HG02870 (cell line): ENCODE measurements around the gene ALAS1.

Source experiments
- ATAC-seq: cut with Tn5 transposase; IDR thresholded peaks from one replicate; pipeline ENCODE4 v1.9.1; 2021; ENCODE audit warnings: mild to moderate bottlenecking, moderate library complexity; ENCODE audit not compliant: unreplicated experiment

ALAS1 gene

DNA sequence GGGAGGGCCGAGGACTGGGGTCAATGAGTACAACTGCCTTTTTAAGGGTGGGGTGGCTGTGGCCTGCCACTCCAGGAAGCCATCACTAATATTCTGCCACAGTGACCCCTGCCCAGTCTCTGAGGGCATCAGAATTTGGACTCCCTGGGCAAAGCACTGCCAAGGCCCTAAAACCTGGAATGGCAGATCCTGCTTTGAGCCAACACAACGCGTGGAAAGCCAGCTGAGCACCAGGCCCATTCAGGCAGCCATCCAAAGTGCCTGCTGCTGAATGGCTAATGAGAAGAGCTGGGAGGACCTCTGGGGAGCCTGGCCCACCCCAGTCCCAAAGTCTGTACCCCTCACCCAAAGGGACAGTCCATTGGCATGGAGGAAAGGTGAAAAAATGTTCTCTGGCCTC is 36.0 kb downstream of the ALAS1 start:
- ATAC-seq, result no peak

GRCh38 chr3:52234516-52235447 is 36.8 kb downstream of the ALAS1 start:
- ATAC-seq, result no peak

DNA sequence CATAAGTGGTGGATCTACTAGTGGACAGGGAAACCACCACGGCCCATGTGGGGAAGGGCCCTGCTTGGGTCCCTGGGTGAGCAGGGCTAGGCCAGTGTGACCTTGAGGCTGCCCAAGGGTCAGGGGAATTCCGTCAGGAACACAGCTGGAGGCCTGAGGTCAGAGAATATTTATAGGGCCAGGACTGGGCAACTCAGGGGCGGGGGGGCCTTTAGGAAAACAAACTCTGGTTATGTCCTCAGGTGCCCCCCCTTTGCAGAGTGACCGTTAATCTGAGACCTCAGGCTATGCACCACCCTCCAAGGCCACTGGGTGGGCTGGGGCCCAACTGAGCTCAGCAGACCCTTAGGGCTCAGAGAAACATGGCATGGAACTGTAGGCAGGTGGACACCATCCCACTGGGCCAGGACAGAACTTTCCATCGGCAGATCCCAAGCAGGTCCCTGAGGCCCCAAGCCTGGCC is 38.5 kb downstream of the ALAS1 start:
- ATAC-seq, result no peak

GRCh38 chr3:52237006-52237656 is 39.2 kb downstream of the ALAS1 start:
- ATAC-seq, result no peak

DNA sequence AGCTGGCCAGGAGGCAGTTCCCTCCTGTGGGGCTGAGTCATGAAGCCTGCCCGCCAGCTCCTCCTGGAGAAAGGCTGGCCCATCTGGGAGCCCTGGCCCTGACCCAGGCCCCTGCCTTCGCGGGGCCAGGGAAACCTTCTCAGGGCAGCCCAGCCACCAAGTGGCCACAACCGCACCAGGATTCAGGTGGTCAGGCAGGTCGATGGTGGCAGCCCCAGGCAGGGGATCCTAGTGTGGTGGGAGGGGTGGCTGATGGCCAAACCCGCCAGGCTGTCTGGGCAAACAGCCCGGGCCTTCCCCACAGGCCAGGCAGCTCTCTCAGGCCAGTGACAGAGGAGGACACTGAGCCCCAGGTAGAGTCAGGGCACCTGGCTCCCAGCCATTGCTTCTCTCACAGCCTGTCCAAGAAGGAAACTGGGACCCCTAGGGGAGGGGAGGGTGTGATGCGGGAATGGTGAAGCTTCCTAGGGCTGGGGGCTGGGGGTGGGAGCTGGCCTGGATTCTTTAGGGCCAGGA is 39.8 kb downstream of the ALAS1 start:
- ATAC-seq, result no peak

- no peak for ATAC-seq
Observed at GRCh38 chr3:52238193-52238760, 40.3 kb downstream of the ALAS1 start.

- ATAC-seq, result peak; percentile 65
Observed at GRCh38 chr3:52238761-52239701, 41.1 kb downstream of the ALAS1 start, which contains the start of gene TWF2. TWF2 (minus strand) TSS chr3:52239158; CDS start chr3:52239016, 142 bp downstream.

- ATAC-seq, result no peak
Observed at GRCh38 chr3:52240059-52240885, 42.3 kb downstream of the ALAS1 start.

DNA sequence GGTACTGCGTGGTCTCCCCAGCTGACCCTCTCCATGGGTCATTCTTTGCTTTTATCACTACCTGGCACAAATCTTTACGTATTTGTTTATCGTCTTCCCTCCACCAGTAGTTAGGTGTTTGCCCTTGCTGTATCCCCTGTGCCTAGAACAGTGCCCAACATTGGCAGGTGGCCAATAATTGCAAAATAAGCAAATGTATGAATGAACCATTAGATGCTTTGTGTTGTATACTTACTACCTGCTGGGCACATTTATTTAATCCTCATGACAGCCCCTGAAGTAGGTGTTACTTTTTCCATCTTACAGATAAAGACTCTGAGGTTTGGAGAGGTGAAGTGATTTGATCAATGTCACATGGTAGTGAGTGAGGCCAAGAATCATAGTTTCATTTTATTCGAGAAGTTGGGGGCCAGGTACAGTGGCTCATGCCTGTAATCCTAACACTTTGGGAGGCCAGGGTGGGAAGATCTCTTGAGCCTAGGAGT is 43.0 kb downstream of the ALAS1 start:
- ATAC-seq, result no peak

DNA sequence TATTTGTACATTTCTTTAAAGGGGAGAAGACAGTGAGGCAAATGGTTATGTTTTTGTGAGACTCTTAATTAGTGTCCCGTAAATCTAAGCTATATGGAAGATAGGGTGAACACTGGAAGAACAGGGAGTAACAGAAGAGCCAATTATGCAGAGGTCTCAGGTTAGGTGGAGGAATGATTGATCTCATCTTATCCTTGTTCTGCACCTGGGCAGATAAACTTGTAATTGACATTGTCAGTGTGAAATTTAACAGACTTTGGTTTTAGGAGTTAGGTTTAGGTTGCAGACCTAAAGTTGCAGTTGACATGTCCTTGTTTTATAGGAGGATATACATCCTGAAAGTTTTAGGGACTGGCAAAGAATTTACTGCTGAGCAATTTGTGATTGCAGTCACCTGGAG is 44.1 kb downstream of the ALAS1 start:
- ATAC-seq, result no peak

GRCh38 chr3:52243791-52244628 is 46.0 kb downstream of the ALAS1 start:
- peak; percentile 41 for ATAC-seq

GRCh38 chr3:52245322-52246263 is 47.6 kb downstream of the ALAS1 start, which contains the start of gene PPM1M:
PPM1M (plus strand) TSS chr3:52245759; CDS start chr3:52245825, 66 bp downstream.
- no peak for ATAC-seq

GRCh38 chr3:52246264-52246620 is 48.3 kb downstream of the ALAS1 start:
- no peak for ATAC-seq

DNA sequence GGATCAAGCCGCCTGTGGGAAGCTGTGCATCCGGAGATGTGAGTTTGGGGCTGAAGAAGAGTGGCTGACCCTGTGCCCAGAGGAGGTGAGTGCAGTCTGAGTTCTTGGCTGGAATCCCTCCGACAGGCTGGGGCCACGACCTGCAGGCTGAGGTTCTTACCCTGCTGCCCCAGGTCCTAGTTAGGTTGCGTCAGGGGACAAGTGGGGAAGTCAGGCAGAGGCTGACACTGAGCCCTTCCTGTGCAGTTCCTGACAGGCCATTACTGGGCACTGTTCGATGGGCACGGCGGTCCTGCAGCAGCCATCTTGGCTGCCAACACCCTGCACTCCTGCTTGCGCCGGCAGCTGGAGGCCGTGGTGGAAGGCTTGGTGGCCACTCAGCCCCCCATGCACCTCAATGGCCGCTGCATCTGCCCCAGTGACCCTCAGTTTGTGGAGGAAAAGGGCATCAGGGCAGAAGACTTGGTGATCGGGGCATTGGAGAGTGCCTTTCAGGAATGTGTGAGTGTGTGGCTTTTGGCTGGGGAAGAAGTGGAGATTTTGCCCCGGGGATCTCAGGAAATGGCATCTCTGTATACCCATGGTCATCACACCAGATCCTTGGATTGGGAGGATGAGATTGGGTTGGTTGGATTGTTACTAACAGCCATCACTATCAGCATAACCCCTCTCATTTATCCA is 48.9 kb downstream of the ALAS1 start:
- no peak for ATAC-seq

DNA sequence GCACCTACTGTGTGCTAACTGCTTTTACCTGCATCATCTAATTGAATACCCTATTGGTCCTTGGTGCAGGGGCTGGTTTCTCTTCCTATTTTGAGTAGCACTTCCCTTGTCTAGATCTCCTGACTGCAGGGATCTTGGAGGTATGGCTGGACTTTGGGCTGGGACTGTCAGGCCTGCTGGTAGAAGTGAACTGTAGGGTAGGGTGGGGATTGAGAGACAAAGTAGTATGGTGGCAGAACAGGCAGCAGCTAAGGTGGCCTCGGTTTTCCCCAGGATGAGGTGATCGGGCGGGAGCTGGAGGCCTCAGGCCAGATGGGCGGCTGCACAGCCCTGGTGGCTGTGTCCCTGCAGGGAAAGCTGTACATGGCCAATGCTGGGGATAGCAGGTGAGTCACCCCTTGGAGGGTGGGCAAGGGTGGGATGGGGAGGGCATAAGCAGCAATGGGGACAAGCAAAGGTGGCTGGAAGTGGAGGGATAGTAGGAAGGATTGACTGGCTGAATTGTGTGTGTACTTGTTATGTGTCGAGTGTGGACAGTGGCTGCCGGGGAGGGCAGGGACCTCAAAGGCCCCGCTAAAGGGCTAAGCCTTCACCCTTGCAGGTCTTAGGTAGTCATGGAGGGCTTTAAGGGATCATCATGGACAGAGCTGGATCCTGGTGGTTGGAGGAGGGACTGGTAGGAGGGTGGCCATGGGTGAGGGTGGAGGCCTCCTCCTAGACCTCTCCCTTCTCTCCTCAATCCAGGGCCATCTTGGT is 49.6 kb downstream of the ALAS1 start:
- no peak for ATAC-seq

DNA sequence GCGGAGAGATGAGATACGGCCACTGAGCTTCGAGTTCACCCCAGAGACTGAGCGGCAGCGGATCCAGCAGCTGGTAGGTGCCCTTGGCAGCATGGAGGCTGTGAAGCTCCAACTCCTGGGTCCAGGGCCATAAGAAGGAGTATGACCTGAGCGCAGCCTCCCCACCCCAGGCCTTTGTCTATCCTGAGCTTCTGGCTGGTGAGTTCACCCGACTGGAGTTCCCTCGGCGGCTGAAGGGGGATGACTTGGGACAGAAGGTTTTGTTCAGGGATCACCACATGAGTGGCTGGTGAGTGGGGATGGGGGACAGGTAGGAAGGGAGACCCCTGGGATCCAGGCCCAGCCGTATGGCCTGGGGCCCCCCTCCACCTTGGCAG is 50.2 kb downstream of the ALAS1 start:
- ATAC-seq, result no peak
